ENCODE measurements around the gene MPC1L.
"Not testable (repeated sequence)": the region's sequence is repeated elsewhere in the genome, so short reads cannot be mapped to it uniquely, and the experiment has no call there.

DNA sequence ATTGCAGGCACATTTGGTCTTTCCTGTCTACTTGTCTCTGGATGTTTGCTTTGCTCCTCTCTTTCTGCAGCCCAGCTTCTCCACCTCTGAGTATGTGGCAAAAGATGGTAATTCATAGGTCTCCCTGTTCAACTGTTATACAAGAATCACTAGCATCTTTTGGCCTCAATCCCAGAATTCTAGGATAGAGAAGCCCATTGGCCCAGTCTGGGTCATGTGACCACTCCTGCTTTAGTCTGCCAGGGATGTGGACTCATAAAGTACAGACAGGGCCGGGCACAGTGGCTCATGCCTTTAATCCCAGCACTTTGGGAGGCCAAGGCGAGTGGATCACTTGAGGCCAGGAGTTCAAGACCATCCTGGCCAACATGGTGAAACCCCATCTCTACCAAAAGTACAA, 47.8 kb upstream of the MPC1L start:
- TF ChIP-seq CTCF (conservative IDR thresholded peaks at IDR 0.05; ENCODE audit: low read depth, low read length); EZH2phosphoT487 (IDR thresholded peaks at IDR 0.05; ENCODE audit: borderline replicate concordance, low read length): not testable (repeated sequence)
